Measurements from ENCODE around the gene KNDC1.

DNA sequence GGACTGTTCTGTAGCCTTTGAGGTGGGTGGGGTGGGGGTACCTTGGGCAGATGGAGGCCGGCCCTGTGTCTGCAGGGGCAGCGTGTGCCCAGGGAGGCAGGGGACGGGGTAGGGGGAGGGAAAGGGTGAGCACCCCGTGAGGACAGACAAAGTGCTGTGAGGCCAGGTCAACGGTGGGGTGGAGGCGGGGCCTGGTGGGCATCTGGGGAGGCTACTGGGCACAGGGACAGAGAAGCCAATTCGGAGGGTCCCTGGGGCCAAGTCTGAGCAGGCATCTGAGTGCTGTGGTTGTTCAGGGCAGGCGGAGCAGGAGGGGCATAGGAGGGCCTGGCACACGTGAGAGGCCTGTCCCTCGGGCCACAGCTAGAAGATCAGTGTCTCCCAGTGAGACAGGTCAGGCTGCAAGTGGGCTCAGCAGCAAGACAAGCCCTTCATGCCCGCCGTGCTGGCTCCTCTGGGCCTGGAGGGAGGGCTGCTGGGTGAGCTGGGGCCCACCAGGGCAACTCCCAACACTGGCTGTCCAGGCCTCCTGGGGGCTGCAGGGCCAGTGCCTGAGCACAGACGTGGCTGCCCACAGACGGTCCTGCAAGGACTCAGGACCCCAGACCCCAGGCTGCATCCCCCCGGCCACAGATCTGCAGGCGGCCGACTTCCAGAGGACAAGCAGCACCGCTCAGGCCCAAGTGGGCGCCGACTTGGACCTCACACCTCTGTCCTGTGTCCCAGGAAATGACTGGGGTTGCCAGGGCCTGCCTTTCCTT lies 26.4 kb upstream of the KNDC1 start:
- TF ChIP-seq GATA2 (IDR thresholded peaks at IDR 0.05; ENCODE audit: low read depth, low read length) (no peak), GATA3 (IDR thresholded peaks at IDR 0.05; ENCODE audit: low read depth, low read length) (no peak)

Measured in SH-SY5Y (cell line).